Choroid plexus epithelial cell (primary cell): ENCODE measurements around the gene DPP10.

ENCODE experiments used
- DNase-seq: peaks from one replicate; pipeline ENCODE4 v3.0.0-alpha.2; 2010; ENCODE audit warnings: low read depth
- H3K4me3 ChIP-seq: 2 replicates; pipeline ENCODE4 v1.5.1; 2011; ENCODE audit warnings: low read depth, mild to moderate bottlenecking, control low read depth, low read length, moderate library complexity
- CTCF ChIP-seq: conservative IDR thresholded peaks from 2 replicates; pipeline ENCODE4 v1.5.1; 2011; ENCODE audit warnings: low read depth, mild to moderate bottlenecking, control low read depth, inconsistent platforms, low read length, moderate library complexity

DPP10 gene

GRCh38 chr2:115277366-115277765, 834.9 kb downstream of the DPP10 start:
- no peak overlapping the region for H3K4me3 ChIP-seq
- DNase-seq, result no peak
- no peak for TF ChIP-seq CTCF

- H3K4me3 ChIP-seq, result no peak overlapping the region
- TF ChIP-seq CTCF, result no peak
Measured at GRCh38 chr2:115285416-115285815, 843.0 kb downstream of the DPP10 start.

DNA sequence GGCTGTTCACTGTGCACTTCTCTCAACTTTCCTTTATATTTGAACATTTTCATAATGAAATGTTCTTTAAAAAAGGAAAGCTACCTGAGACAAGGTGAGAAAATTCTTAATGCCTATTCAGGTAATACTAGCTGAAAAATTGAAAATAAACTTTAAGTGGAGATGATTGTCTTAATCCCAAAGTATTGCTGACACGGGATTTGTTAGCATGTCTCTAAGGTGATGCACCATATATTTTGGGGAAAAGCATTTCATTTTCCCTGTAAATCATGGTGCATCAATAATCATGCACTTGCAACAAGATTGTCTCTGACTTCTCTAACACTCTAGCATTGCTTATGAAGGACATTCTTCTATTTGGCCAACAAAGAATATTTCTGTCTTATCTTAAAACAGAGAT, 848.0 kb downstream of the DPP10 start:
- no peak for TF ChIP-seq CTCF
- H3K4me3 ChIP-seq, result no peak overlapping the region
- no peak for DNase-seq

More at GRCh38 chr2:115285416-115285815, 843.0 kb downstream of the DPP10 start:
- no peak for DNase-seq

DNA sequence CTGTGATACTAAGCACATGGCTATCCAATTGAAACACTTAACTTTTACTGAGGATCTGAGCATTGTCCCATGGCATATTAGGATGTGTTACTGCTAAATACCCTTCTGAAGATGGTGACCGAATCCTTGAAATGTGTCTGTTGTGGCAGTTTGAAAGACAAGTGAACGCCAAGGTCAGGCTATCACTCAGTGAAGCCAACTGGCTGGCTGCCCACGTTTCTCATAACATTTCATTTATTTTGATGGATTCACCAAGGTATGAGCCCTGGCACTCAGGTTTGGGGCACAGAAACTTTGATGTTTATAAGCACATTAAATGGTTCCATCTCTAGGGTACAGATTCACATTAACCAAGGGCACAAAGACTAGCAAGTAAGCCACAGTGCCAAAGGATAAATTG, 850.3 kb downstream of the DPP10 start:
- no peak for DNase-seq
- H3K4me3 ChIP-seq, result no peak overlapping the region
- TF ChIP-seq CTCF, result no peak

GRCh38 chr2:115294999-115295398, 852.6 kb downstream of the DPP10 start:
- no peak overlapping the region for H3K4me3 ChIP-seq
- DNase-seq, result no peak
- no peak for TF ChIP-seq CTCF

GRCh38 chr2:115297056-115297455, 854.6 kb downstream of the DPP10 start:
- DNase-seq, result no peak
- no peak for TF ChIP-seq CTCF
- H3K4me3 ChIP-seq, result no peak overlapping the region

DNA sequence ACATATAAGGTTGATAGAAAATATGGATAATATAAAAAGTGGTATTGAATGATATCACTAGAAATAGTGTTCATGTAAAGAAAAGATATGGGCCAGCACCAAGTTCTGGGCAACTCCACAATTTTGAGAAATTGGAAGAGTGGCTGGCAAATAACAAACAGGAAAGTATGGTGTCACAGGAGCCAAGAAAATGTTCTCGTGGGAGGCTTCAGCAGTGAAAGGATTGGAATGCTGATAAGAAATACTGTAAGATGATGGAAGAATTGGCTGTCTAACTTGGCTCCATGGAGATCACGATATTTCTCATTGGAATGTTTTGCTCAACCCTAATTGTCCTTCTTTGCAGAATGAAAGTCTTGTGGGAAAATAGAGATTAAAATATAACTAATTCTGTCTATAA, 856.8 kb downstream of the DPP10 start:
- DNase-seq, result no peak
- H3K4me3 ChIP-seq, result no peak overlapping the region
- no peak for TF ChIP-seq CTCF
